ENCODE data around the gene MICALL1.
A peak's percentile ranks its signal among the peaks of the same experiment; 100 is the strongest.

The MICALL1 gene, protein sequence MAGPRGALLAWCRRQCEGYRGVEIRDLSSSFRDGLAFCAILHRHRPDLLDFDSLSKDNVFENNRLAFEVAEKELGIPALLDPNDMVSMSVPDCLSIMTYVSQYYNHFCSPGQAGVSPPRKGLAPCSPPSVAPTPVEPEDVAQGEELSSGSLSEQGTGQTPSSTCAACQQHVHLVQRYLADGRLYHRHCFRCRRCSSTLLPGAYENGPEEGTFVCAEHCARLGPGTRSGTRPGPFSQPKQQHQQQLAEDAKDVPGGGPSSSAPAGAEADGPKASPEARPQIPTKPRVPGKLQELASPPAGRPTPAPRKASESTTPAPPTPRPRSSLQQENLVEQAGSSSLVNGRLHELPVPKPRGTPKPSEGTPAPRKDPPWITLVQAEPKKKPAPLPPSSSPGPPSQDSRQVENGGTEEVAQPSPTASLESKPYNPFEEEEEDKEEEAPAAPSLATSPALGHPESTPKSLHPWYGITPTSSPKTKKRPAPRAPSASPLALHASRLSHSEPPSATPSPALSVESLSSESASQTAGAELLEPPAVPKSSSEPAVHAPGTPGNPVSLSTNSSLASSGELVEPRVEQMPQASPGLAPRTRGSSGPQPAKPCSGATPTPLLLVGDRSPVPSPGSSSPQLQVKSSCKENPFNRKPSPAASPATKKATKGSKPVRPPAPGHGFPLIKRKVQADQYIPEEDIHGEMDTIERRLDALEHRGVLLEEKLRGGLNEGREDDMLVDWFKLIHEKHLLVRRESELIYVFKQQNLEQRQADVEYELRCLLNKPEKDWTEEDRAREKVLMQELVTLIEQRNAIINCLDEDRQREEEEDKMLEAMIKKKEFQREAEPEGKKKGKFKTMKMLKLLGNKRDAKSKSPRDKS

DNA sequence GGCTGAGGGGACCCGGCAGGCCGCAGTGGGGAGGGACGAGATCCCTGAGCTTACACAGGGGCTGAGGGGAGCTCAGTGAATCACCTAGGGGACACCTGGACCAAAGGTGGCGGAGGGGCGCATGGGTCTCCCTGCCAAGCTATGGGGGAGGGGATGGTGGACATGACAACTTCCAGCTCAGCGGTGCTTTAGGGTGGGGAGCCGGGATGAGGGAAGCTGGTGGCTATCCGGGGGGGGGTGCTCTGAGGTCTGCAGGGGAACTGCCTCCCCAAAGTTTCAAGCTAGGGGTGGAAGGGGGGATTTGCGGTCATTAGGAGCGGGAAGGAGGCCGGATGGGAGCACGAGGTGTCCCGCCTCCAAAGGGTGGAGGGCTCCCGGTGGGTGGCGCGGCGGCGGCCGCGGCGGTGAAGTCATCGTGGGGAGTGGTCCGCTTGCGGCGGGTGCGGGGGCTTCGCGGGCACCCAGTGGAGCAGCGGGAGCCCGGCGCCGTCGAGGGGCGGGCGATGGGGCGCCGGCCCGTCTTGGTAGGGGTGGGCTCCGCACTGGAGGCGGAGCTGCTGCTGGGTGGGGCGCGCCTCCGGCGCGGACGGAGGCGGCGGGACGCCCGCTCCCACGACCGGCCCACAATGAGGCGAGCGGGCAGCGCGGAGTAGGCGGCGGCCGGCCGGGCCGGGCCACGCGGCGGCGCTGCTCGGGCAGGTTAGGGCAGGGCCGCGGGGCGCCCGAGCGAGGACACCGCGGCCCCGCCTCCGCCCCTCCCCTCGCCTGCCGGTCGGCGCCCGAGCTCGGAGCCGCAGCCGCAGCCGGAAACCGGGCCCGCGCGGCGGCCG is at the start of gene MICALL1:
MICALL1 (plus strand) TSS at position 764 of the 830 bp plus-strand sequence. CDS start 126 bp downstream, outside the sequence.
- Mint-ChIP-seq H3K27me3 (no peaks in the 10 kb centered on the region), H3K27ac (peak within 1 kb of the TSS; percentile 82), H3K4me1 (peaks cover 40% of the 10 kb centered on the region), H3K4me3 (peak within 1 kb of the TSS; percentile 80), H3K36me3 (peaks cover 7% of the 10 kb centered on the region), H3K9me3 (no peaks in the 10 kb centered on the region)
- peak; percentile 77 for DNase-seq
- CTCF ChIA-PET: interaction anchor here (1.4 to 2.2 kb wide), 5 partner anchors 9 to 62 kb away, joined by 4 to 19 read pairs (median 8); partner anchors contain the start of gene ANKRD54

DNA sequence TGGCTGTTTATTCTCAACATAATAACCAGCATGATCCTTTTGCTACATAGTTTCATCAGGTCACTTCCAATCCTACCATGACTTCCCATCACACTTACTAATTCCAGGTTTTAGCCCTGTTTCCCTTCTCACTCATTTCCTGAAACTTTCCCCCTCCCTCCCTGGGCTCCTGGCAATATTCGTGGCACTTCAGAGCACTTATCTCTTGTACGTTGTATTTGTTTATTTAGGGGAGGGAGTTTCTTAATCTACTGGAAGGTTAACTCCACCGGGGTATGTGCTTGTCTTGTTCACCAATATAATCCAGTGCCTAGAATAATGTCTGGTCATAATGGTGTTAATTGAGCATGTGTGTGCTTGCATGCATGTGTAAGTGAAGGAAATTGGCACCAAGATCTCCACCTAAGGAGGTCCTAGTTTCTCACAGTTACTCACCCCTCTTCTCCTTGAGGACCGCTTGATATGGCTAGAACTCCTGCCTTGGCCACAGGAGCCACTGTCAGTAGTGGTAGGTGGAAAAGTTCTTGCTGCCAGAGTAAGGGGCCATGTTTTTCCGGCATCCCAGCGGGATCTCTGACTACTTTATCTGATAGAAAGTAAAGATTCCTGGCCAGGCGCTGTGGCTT is 45.2 kb upstream of the MICALL1 start:
- Mint-ChIP-seq H3K9me3 (no peaks in the 10 kb centered on the region), H3K4me3 (no peak overlapping the region), H3K27ac (no peak overlapping the region), H3K4me1 (peaks cover 7% of the 10 kb centered on the region), H3K27me3 (no peaks in the 10 kb centered on the region), H3K36me3 (peaks cover 49% of the 10 kb centered on the region)
- CTCF ChIA-PET: interaction anchor here (1.7 to 3.7 kb wide), 4 partner anchors 37 to 72 kb away, joined by 4 to 98 read pairs (median 16); no protein-coding TSS in a partner anchor
- no peak for DNase-seq

DNA sequence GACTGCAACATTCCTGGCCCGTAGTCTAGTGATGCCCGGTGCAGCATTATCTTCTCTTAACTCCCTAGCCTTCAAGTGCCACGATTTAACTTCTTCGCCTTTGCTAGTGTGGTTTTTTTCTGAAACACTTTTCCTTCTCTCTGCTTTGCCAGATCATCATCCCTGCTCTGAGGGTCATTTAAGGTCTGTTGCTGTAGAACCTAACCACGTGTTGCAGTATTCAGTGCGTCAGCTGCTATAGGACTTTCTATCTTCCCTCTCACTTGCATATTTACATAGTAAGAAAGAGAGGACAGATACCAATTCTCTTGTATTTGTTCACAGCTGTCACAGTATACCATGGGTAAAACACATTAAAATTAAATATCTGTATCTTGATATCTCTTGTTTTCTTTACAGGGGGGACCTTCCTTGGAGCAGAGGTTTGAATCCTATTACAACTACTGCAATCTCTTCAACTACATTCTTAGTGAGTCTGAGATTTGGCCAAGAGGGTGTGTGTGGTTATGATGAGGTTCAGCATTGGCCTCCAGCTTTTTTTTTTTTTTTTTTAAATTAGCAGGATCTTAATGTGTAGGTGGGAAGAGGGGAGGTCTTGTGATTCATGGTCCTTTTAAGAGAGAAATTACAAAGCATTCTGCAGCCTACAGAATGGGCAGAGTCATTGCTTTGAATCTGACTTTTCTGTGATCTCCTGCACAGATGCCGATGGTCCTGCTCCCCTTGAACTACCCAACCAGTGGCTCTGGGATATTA is 43.3 kb upstream of the MICALL1 start:
- peaks cover 7% of the 10 kb centered on the region for H3K4me1 Mint-ChIP-seq
- peak overlapping the region; percentile 13 for H3K27ac Mint-ChIP-seq

DNA sequence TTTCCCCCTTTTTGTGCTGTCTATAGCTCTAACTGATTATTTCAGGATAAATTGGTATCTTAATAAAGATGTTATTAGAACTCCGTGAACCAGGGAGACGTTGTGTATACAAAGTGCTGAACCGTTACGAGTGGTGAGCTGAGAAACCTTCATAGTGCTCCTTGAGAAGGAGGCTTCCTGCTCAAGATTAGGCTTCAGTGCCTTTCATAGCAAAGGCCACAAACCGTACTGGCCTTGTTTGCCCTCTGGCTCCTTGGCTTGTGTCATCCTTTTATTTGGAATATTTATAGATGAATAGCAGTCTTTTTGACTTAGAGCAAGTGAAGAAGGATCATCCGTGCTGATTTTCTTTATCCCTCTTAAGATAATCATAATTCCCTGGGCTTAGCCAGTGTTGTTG is 40.6 kb upstream of the MICALL1 start:
- no peak overlapping the region for H3K4me3 Mint-ChIP-seq
- CTCF ChIA-PET: interaction anchor here (1.7 to 2.9 kb wide), 2 partner anchors 12 to 68 kb away, joined by 4 to 27 read pairs; no protein-coding TSS in a partner anchor
- H3K36me3 Mint-ChIP-seq: peaks cover 45% of the 10 kb centered on the region
- no peak overlapping the region for H3K27ac Mint-ChIP-seq
- H3K9me3 Mint-ChIP-seq: no peaks in the 10 kb centered on the region
- no peaks in the 10 kb centered on the region for H3K27me3 Mint-ChIP-seq
- DNase-seq: no peak
- H3K4me1 Mint-ChIP-seq: peaks cover 3% of the 10 kb centered on the region

More for the DNA sequence above, 43.3 kb upstream of the MICALL1 start:
- DNase-seq: no peak
- Mint-ChIP-seq H3K36me3 (peaks cover 45% of the 10 kb centered on the region), H3K9me3 (no peaks in the 10 kb centered on the region), H3K4me3 (no peak overlapping the region), H3K27me3 (no peaks in the 10 kb centered on the region)
- CTCF ChIA-PET: interaction anchor here (0.6 to 3.7 kb wide), 31 partner anchors 9 to 589 kb away, joined by 3 to 98 read pairs (median 4); partner anchors contain the start of genes ANKRD54, EIF3L, GALR3 and GCAT

DNA sequence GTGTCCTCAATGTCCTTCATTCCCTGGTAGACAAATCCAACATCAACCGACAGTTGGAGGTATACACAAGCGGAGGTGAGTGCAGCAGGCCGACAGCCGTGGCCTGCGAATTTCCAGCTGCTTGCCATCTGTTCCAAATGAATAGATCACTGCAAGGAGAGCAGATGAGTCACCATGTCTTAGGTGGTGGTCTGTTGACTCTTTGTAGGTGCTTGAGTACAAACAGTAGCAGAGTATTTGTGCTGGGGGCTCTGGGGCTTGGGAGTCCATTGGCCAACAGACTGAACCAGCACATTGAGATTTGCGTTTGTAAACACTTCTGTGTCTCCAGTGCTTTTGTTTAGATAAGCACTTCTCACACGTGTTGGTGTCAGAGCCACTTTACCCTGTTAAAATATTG is 35.8 kb upstream of the MICALL1 start:
- Mint-ChIP-seq H3K4me1 (no peaks in the 10 kb centered on the region), H3K36me3 (peaks cover 42% of the 10 kb centered on the region), H3K27ac (peak overlapping the region; percentile 28), H3K27me3 (no peaks in the 10 kb centered on the region), H3K9me3 (no peaks in the 10 kb centered on the region), H3K4me3 (no peak overlapping the region)
- CTCF ChIA-PET: no interaction called here
- DNase-seq: no peak

DNA sequence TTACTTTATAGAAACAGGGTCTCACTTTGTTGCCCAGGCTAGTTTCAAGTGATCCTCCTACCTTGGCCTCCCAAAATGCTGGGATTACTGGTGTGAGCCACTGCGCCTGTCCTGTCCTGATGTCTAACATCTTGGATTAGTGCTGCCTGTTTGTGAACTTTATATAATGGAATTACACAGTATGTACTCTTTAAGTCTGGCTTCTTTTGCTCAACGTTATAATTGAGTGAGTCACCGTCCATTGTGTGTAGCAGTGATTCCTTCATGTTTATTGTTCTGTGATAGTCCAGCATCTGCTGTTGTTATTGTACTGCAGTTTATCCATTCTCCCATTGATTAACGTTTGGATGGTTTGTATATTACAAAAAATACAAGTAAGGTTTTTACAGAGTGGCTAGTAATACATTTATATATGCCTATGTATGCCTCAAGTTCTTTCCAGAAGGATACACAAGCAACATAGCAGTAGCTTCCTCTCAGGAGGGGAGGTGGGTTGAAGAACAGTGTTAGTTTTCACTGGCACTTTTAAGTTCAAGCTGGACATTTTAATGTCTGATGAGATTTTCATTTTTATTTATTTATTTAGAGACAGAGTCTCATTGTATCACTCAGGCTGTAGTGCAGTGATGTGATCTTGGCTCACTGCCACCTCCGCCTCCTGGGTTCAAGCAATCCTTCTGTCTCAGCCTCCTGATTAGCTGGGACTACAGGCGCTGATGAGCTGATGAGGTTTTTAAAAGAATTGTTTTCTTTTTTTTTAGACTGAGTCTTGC is 25.2 kb upstream of the MICALL1 start:
- H3K36me3 Mint-ChIP-seq: peaks cover 42% of the 10 kb centered on the region
- no peak overlapping the region for H3K4me3 Mint-ChIP-seq
- H3K9me3 Mint-ChIP-seq: no peaks in the 10 kb centered on the region
- no peak overlapping the region for H3K27ac Mint-ChIP-seq
- CTCF ChIA-PET: interaction anchor here (0.7 kb wide), 1 partner anchor 240 kb away, joined by 3 read pairs; no protein-coding TSS in a partner anchor
- no peaks in the 10 kb centered on the region for H3K27me3 Mint-ChIP-seq
- H3K4me1 Mint-ChIP-seq: peaks cover 5% of the 10 kb centered on the region
- DNase-seq: no peak

DNA sequence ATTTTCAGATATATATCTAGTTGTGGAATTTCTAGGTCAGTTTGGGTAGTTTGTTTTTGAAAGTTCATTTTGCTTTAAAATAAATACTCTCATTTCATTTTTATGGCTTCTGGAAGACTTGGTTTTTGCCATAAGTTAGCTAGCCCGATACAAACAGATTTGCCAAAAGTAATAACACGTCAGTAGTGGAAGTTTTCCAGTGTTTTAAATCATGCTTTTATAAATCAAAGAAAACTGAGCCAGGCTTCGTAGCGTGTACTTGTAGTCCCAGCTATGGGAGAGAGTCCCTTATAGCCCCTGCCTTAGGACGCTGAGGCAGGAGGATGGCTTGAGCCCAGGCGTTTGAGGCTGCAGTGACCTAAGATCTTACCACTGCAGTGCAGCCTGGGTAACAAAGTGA is 21.7 kb upstream of the MICALL1 start:
- H3K27ac Mint-ChIP-seq: no peak overlapping the region
- peaks cover 9% of the 10 kb centered on the region for H3K4me1 Mint-ChIP-seq
- CTCF ChIA-PET: interaction anchor here (1.6 kb wide), 1 partner anchor 50 kb away, joined by 4 read pairs; no protein-coding TSS in a partner anchor
- H3K4me3 Mint-ChIP-seq: no peak overlapping the region
- DNase-seq: no peak
- no peaks in the 10 kb centered on the region for H3K9me3 Mint-ChIP-seq
- no peaks in the 10 kb centered on the region for H3K27me3 Mint-ChIP-seq
- peaks cover 36% of the 10 kb centered on the region for H3K36me3 Mint-ChIP-seq

DNA sequence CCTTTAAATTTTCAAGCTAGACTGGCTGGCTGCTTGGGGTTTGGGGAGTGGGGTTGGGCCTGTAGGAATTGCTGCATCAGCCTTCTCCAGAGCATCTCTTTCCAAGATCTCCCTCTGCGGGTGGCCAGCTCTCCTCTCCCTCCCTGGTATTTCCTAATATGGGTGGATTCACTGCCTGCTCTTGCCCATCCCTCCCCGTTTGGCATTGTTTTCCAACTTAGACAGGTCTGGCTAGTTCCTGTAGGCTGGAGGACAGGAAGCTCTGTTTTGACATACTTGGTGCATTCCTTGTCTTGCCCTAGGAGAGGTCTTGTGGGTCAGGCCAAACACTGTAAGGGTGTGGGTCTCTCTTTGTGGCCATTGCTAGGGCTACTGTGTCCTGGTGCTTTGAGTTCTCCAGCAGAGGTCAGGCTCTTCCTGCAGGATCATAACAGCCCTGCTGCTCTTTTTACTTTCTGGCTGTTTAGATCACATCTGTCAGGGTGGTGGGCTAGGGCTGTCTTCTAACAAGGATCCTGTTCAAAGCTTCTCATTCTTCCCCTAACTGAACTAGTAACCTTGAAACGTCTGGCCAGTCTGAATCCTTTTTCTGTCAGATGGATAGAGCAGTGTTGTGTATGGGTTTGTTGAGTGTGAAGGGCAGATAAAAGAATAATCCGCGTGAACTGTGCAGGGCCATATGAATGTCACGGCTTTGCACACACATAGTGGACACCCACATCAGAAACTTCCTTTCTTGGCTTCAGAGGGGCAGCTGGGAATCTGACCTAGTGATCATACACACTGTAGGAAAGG is 18.3 kb upstream of the MICALL1 start:
- H3K27ac Mint-ChIP-seq: peak overlapping the region; percentile 52
- DNase-seq: peak; percentile 29
- H3K27me3 Mint-ChIP-seq: no peaks in the 10 kb centered on the region
- H3K9me3 Mint-ChIP-seq: no peaks in the 10 kb centered on the region
- peaks cover 9% of the 10 kb centered on the region for H3K4me1 Mint-ChIP-seq
- CTCF ChIA-PET: interaction anchor here (0.6 to 1.8 kb wide), 5 partner anchors 8 to 80 kb away, joined by 3 to 9 read pairs (median 3); no protein-coding TSS in a partner anchor
- no peak overlapping the region for H3K4me3 Mint-ChIP-seq
- H3K36me3 Mint-ChIP-seq: peaks cover 38% of the 10 kb centered on the region

DNA sequence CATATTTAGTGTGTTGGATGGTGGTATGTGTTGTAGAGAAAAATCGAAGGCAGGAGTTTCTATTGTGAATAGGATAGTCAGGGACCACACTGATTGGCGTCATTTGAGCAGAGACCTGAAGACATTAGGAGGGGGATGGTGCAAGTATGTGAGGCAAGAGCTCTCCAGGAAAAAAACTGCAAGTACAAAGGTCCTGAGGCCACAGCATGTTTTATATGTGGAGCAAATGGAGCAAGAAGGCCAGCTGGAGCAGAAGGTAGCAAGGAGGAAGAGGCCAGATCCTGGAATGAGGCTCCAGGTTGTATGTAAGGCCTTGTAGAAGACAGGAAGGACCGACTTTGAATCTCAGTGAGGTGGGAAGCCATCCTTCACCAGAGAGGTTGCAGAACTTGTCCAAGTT is 14.2 kb upstream of the MICALL1 start:
- DNase-seq: no peak
- no peaks in the 10 kb centered on the region for H3K27me3 Mint-ChIP-seq
- H3K4me1 Mint-ChIP-seq: peaks cover 36% of the 10 kb centered on the region
- H3K36me3 Mint-ChIP-seq: peaks cover 35% of the 10 kb centered on the region
- no peaks in the 10 kb centered on the region for H3K9me3 Mint-ChIP-seq
- H3K27ac Mint-ChIP-seq: peak overlapping the region; percentile 6
- CTCF ChIA-PET: interaction anchor here (0.9 to 1.3 kb wide), 3 partner anchors 28 to 72 kb away, joined by 3 to 4 read pairs (median 3); no protein-coding TSS in a partner anchor
- H3K4me3 Mint-ChIP-seq: no peak overlapping the region

DNA sequence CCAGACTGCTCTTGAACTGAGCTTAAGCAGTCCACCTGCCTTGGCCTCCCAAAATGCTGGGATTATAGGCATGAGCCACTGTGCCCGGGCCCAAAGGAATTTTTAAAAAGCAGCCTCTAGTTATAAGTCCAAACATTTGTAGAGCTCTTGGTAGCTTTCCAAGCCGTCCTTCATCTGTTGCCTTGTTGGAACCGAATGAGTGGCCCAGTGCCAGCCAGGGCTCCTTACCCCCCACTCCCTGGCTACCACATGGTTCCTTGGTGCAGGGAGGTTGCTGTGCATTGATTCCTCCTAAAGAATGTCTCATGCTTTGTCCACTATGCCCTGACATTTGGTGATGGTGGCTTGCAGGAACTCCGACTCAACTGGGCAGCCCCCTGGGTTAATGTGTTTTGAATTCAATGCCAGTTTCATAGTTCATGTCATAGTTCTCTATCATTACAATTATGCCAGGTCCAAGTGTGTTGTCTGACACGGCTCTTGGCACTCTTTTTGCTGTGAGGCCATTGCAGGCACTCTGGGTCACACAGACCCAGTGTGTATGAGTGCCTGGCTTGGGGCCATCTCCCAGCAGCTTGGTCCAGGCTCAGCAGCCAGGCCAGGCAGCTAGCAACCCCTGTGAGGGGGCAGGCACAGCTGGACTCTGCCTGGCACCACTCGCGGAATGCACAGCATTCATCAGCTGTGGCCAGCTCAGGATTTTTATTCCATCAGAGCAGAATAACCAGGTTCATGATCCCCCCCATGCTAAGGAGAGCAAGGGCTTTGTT is 13.3 kb upstream of the MICALL1 start:
- DNase-seq: no peak
- Mint-ChIP-seq H3K4me3 (no peak overlapping the region), H3K27me3 (no peaks in the 10 kb centered on the region), H3K36me3 (peaks cover 32% of the 10 kb centered on the region), H3K9me3 (no peaks in the 10 kb centered on the region), H3K4me1 (peaks cover 42% of the 10 kb centered on the region), H3K27ac (peak overlapping the region; percentile 84)
- CTCF ChIA-PET: interaction anchor here (0.9 to 1.3 kb wide), 3 partner anchors 29 to 72 kb away, joined by 3 to 4 read pairs (median 3); no protein-coding TSS in a partner anchor

DNA sequence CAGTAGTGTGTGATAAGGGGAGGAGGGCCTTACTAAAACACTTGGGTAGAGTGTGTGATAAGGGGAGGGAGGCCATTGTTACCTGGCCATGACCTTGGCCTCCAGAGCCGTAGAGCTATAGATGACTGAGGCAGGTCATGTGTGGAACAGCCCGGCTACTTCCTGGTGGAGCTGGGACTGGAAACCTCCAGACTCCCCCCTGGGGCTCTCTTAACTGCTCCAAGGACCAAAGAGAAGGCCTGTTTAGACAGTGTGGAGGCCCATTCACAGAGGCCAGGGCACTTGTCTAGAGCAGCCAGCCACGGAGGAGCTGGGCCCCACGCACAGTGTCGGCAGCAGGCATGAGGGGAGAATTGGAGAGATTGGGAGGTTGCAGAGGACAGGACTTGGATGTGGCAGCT is 12.5 kb upstream of the MICALL1 start:
- Mint-ChIP-seq H3K4me3 (no peak overlapping the region), H3K27me3 (no peaks in the 10 kb centered on the region), H3K9me3 (no peaks in the 10 kb centered on the region), H3K27ac (peak overlapping the region; percentile 84), H3K36me3 (peaks cover 24% of the 10 kb centered on the region), H3K4me1 (peaks cover 44% of the 10 kb centered on the region)
- no peak for DNase-seq
- CTCF ChIA-PET: no interaction called here

Measured in activated naive CD4-positive, alpha-beta T cell treated with anti-CD3 and anti-CD28 coated beads, Interleukin-2, amount 10 ng/mL, durations not matched to agents 7 days and 5 days (primary cell).